GM18867 (cell line): ENCODE results near the gene C9orf153.
"Not testable (repeated sequence)": the region's sequence is repeated elsewhere in the genome, so short reads cannot be mapped to it uniquely, and the experiment has no call there.

Source experiments
- ATAC-seq: cut with Tn5 transposase; IDR thresholded peaks from one replicate; pipeline ENCODE4 v1.9.1; 2021; ENCODE audit warnings: mild to moderate bottlenecking, moderate library complexity; ENCODE audit not compliant: unreplicated experiment

C9orf153 gene

DNA sequence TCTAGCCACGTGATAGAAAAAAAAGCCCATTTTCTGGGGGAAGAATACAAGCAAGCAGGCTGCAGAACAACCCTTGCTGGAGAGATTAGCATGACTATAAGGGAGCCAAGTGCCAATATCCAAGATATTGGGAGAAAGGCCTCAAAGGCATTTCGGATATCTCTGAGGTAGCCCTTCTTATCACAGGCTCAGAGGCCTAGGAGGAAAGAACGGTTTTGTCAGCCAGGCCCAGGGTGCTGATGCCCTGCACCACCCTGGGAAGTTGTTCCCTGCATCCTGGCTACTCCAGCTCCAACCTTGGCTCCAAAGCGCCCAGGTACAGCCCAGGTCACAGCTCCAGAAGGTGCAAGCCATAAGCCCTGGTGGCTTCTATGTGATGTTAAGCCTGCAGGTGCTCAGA lies 66.4 kb downstream of the C9orf153 start:
- ATAC-seq = no peak

- not testable (repeated sequence) for ATAC-seq
Measured at GRCh38 chr9:86190700-86191099, 68.8 kb downstream of the C9orf153 start.

DNA sequence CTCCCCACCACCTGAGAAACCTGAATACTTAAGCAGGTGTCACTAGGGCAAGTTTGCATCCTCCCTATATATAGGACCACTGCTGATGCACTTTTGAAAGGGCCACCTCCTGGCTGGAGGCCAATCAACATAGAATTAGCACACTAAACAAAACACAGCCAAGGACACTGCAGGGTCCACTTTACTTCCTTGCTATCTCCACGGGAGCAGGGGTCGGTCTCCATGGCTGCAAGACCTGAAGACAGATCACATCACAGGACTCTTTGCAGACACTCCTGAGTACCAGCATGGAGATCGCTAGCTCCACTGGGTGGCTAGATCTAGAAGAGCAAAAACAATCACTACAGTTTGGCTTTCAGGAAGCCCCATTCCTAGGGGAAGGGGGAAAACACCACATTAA lies 72.3 kb downstream of the C9orf153 start:
- no peak for ATAC-seq

DNA sequence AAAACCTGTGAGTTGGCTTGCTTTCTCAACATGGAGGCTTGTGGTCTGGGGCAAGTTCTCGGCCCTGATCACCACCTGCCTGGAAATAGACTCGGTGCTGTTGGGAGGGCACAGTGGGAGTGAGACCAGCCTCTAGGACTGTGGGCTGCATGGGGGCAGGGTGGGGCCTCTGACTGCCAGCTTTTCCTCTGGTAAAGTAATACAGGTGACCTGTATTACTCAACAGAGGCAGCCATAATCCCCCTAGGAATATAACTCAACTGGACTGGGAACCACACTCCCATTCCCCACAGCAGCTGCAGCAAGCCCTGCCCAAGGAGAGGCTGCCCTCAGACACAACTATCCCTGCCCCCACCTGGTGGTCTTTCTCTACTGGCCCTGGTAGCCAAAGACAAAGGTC lies 72.8 kb downstream of the C9orf153 start:
- ATAC-seq = no peak

- ATAC-seq = no peak
Measured at GRCh38 chr9:86185872-86186271, 73.6 kb downstream of the C9orf153 start.

DNA sequence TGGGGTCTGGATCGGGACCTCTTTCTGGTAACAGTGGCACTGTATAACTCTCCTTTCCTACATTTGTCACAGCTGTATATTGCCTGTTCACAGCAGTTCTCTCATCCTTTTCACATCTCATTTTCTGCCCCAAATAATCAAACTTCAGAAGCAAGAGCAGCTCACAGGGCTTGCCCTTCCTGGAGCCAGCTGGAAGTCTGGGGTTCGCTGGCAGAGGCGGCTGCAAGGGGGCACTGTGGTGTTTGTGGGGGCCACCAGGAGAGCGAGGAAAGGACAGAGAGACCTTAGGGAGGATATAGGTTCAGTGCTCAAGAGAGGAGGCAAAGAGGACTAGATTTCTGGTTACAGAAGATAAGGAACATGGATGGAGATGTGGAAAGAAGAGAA lies 75.3 kb downstream of the C9orf153 start:
- ATAC-seq = no peak

GRCh38 chr9:86183229-86184137 lies 76.0 kb downstream of the C9orf153 start:
- ATAC-seq = no peak

DNA sequence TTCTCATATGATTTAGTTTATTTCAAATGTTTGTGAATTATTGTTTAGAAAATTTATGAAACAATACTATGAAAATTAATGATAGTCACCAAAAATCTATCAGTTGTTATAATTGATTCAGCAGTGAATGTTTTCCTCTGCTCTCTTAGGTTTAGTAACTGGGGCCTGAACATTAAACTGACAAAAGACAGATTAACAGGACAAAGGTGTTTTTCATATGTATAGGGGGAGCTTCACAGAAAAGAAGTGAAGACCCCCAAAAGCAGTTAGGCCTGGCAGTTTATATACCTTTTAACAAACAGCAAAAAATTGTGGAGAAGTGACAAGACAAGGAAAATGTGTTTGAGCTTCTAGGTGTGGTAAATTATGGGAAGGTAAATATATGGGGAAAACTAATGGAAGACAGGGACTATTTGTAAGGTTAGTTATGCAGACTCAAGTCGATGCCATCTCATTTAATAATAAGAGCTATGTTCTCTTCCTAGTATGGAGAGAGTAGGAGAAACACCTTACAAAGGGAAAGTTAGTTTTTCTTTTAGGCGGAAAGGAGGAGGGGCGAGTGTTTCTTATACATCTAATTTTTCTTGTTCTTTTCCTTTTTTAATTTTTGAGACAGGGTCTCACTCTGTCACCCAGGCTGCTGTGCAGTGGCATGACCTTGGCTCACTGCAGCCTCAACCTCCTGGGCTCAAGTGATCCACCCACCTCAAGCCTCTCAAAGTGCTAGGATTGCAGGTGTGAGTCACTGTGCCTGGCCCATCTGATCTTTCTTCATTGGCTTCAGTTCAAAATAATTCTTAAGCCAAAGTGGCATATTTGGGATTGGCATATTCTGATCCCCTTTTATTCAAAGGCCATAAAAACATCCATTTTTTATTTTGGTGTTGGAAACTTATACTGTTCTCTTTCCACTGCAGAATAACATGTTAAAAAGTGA lies 77.8 kb downstream of the C9orf153 start:
- no peak for ATAC-seq

DNA sequence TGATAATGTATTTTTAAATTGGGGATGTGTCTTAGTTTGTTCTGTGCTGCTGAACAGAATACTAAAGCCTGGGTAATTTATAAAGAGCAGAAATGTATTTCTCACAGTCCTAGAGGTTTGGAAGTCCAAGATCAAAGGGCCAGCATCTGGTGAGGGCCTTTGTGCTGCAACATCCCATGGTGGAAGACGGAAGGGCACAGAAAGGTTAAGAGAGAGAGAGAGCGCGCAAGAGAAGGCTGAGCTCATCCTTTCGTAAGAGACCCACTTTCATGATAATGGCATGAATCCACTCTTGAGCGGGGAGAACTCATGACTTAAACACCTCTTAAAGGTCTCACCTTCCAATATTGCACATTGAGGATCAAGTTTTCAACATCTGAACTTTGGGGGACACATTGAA lies 81.0 kb downstream of the C9orf153 start:
- ATAC-seq = no peak

DNA sequence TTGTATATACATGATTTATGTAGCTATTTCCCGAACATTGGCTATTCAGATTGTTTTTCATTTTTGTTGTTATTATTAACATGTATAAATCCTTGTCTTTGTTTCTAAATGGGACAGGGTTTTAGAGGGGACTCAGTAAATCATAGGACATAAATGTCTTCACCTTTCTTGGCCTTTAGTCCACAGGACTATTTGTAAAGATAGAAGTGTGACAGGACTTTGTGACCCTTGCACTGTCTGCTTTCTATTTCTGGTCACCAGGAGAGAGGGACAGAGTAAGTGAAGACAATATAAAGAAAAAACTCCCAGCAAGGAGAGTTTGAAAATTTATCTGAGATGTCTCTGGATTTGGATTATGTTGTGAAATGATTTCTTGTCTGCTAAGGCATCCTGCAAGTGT lies 81.5 kb downstream of the C9orf153 start:
- ATAC-seq = no peak

GRCh38 chr9:86176468-86176867 lies 83.0 kb downstream of the C9orf153 start:
- no peak for ATAC-seq

- no peak for ATAC-seq
Measured at GRCh38 chr9:86175743-86176456, 83.6 kb downstream of the C9orf153 start.

DNA sequence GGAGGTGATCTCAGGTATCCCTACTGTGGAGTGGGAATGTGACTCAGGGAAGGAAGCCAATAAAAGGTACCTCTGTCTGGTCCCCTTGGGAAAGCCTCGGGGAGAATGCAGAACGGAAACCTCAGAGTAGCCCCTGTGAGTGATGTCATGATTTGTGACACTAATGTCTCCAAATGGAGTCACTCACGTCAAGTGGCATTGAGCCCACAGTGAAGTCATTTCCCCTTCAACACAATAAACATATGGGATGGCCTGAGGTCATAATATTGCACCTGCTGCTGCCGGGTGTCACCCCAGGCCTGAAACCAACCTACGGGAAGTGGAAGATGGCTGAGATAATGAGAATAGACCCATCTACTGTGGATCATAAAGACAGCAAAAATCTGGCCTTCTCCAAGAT lies 84.2 kb downstream of the C9orf153 start:
- ATAC-seq = no peak
